Central memory CD8-positive, alpha-beta T cell (primary cell): ENCODE measurements around the gene HOXD10.

Experiments used
- ATAC-seq: fragments of 150-1000 bp; cut with Tn5 transposase; replicated peaks from 2 replicates; pipeline ENCODE4 v1.10.0; 2022; ENCODE audit warnings: mild to moderate bottlenecking, moderate FRiP score, moderate number of reproducible peaks; ENCODE audit not compliant: poor library complexity, severe bottlenecking; ENCODE audit errors: extremely low read depth
- DNase-seq, 2 donors: peaks; one replicate each; pipeline ENCODE4 v3.0.0; 2021; ENCODE audit warnings: low spot score in 2 of 2
- H3K27ac Mint-ChIP-seq: one replicate; pipeline ENCODE4 v1.8.0; 2022; ENCODE audit warnings: low read depth, mild to moderate bottlenecking, moderate library complexity, mixed read lengths
- H3K27me3 Mint-ChIP-seq: one replicate; pipeline ENCODE4 v1.8.0; 2022; ENCODE audit warnings: mixed read lengths
- H3K36me3 Mint-ChIP-seq: one replicate; pipeline ENCODE4 v1.8.0; 2022; ENCODE audit warnings: mild to moderate bottlenecking, moderate library complexity, mixed read lengths; ENCODE audit not compliant: insufficient read depth
- H3K4me1 Mint-ChIP-seq: one replicate; pipeline ENCODE4 v1.8.0; 2022; ENCODE audit warnings: mixed read lengths
- H3K4me3 Mint-ChIP-seq: one replicate; pipeline ENCODE4 v1.8.0; 2022; ENCODE audit warnings: mild to moderate bottlenecking, moderate library complexity, mixed read lengths
- H3K9me3 Mint-ChIP-seq: one replicate; pipeline ENCODE4 v1.8.0; 2022; ENCODE audit warnings: mixed read lengths

HOXD10 gene

GRCh38 chr2:176161825-176162626 lies 45.4 kb downstream of the HOXD10 start:
- peaks cover 24% of the 10 kb centered on the region for H3K36me3 Mint-ChIP-seq
- H3K27me3 Mint-ChIP-seq: peaks cover 100% of the 10 kb centered on the region
- H3K27ac Mint-ChIP-seq: no peak overlapping the region
- no peak for DNase-seq
- no peaks in the 10 kb centered on the region for H3K9me3 Mint-ChIP-seq
- no peak for ATAC-seq
- peaks cover 21% of the 10 kb centered on the region for H3K4me1 Mint-ChIP-seq
- H3K4me3 Mint-ChIP-seq: no peak overlapping the region

GRCh38 chr2:176162911-176163671 lies 46.5 kb downstream of the HOXD10 start:
- peaks cover 20% of the 10 kb centered on the region for H3K36me3 Mint-ChIP-seq
- H3K27me3 Mint-ChIP-seq: peaks cover 100% of the 10 kb centered on the region
- H3K27ac Mint-ChIP-seq: no peak overlapping the region
- ATAC-seq (no peak), DNase-seq (no peak)
- peaks cover 15% of the 10 kb centered on the region for H3K4me1 Mint-ChIP-seq
- H3K9me3 Mint-ChIP-seq: no peaks in the 10 kb centered on the region
- H3K4me3 Mint-ChIP-seq: no peak overlapping the region

GRCh38 chr2:176163672-176164056 lies 47.1 kb downstream of the HOXD10 start:
- Mint-ChIP-seq H3K4me1 (peaks cover 15% of the 10 kb centered on the region), H3K27ac (peak overlapping the region; percentile 54), H3K4me3 (no peak overlapping the region), H3K9me3 (no peaks in the 10 kb centered on the region), H3K27me3 (peaks cover 96% of the 10 kb centered on the region), H3K36me3 (peaks cover 20% of the 10 kb centered on the region)
- no peak for ATAC-seq
- DNase-seq: no peak

GRCh38 chr2:176164201-176164600 lies 47.6 kb downstream of the HOXD10 start:
- peaks cover 15% of the 10 kb centered on the region for H3K4me1 Mint-ChIP-seq
- no peak for ATAC-seq
- no peaks in the 10 kb centered on the region for H3K9me3 Mint-ChIP-seq
- peak overlapping the region; percentile 54 for H3K27ac Mint-ChIP-seq
- H3K27me3 Mint-ChIP-seq: peaks cover 93% of the 10 kb centered on the region
- H3K36me3 Mint-ChIP-seq: peaks cover 19% of the 10 kb centered on the region
- no peak for DNase-seq
- peak overlapping the region; percentile 8 for H3K4me3 Mint-ChIP-seq

- H3K27ac Mint-ChIP-seq: no peak overlapping the region
- DNase-seq (no peak), ATAC-seq (no peak)
- H3K4me1 Mint-ChIP-seq: peaks cover 15% of the 10 kb centered on the region
- peak overlapping the region; percentile 8 for H3K4me3 Mint-ChIP-seq
- H3K36me3 Mint-ChIP-seq: peaks cover 17% of the 10 kb centered on the region
- peaks cover 93% of the 10 kb centered on the region for H3K27me3 Mint-ChIP-seq
- no peaks in the 10 kb centered on the region for H3K9me3 Mint-ChIP-seq
These were observed 48.2 kb downstream of the HOXD10 start for GRCh38 chr2:176164611-176165369.

- no peak for DNase-seq
- no peak for ATAC-seq
- H3K4me1 Mint-ChIP-seq: peaks cover 15% of the 10 kb centered on the region
- H3K36me3 Mint-ChIP-seq: peaks cover 17% of the 10 kb centered on the region
- peaks cover 93% of the 10 kb centered on the region for H3K27me3 Mint-ChIP-seq
- H3K9me3 Mint-ChIP-seq: no peaks in the 10 kb centered on the region
- no peak overlapping the region for H3K27ac Mint-ChIP-seq
- H3K4me3 Mint-ChIP-seq: no peak overlapping the region
These were observed 48.9 kb downstream of the HOXD10 start for GRCh38 chr2:176165370-176166050.

- Mint-ChIP-seq H3K27me3 (peaks cover 93% of the 10 kb centered on the region), H3K9me3 (no peaks in the 10 kb centered on the region), H3K4me1 (peaks cover 15% of the 10 kb centered on the region), H3K4me3 (no peak overlapping the region), H3K27ac (no peak overlapping the region), H3K36me3 (peaks cover 18% of the 10 kb centered on the region)
- DNase-seq: no peak
- no peak for ATAC-seq
These were observed 49.7 kb downstream of the HOXD10 start for GRCh38 chr2:176166272-176166671.

GRCh38 chr2:176167398-176167797 lies 50.8 kb downstream of the HOXD10 start:
- ATAC-seq: no peak
- Mint-ChIP-seq H3K27me3 (peaks cover 93% of the 10 kb centered on the region), H3K4me3 (no peak overlapping the region), H3K9me3 (no peaks in the 10 kb centered on the region), H3K36me3 (peaks cover 18% of the 10 kb centered on the region), H3K4me1 (peaks cover 15% of the 10 kb centered on the region), H3K27ac (no peak overlapping the region)
- no peak for DNase-seq

GRCh38 chr2:176169181-176169580 lies 52.6 kb downstream of the HOXD10 start:
- Mint-ChIP-seq H3K4me3 (no peak overlapping the region), H3K27ac (no peak overlapping the region), H3K27me3 (peaks cover 93% of the 10 kb centered on the region), H3K36me3 (peaks cover 9% of the 10 kb centered on the region), H3K9me3 (no peaks in the 10 kb centered on the region), H3K4me1 (peaks cover 3% of the 10 kb centered on the region)
- DNase-seq (no peak), ATAC-seq (no peak)
